GM12801 (cell line): ENCODE data around the gene CDKAL1.

ENCODE experiments used
- TF ChIP-seq, protein P1 (sequence below): IDR thresholded peaks from one replicate; pipeline ENCODE4 v1.5.1; 2011; ENCODE audit warnings: control low read depth; ENCODE audit not compliant: insufficient read length; ENCODE audit errors: extremely low read depth

Gene CDKAL1

DNA sequence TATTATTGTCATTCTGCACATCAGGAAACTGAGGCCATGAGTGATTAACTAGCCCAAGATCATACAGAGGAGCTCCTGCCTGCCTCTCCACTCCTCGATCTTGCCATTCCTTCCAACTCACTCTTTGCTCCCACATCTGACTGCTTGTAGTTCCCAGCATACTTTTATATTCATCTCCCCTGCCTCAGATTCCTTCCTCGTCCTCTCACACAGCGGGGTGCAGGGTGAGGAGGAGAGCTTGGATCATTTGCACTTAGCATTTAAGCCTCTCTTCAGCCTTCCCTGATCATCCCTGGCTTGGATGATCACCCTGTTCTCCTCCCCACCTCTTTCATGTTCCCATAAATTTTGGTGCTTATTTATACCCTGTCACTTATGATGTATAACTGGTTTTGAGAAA is 544.2 kb downstream of the CDKAL1 start:
- TF ChIP-seq, protein P1, sequence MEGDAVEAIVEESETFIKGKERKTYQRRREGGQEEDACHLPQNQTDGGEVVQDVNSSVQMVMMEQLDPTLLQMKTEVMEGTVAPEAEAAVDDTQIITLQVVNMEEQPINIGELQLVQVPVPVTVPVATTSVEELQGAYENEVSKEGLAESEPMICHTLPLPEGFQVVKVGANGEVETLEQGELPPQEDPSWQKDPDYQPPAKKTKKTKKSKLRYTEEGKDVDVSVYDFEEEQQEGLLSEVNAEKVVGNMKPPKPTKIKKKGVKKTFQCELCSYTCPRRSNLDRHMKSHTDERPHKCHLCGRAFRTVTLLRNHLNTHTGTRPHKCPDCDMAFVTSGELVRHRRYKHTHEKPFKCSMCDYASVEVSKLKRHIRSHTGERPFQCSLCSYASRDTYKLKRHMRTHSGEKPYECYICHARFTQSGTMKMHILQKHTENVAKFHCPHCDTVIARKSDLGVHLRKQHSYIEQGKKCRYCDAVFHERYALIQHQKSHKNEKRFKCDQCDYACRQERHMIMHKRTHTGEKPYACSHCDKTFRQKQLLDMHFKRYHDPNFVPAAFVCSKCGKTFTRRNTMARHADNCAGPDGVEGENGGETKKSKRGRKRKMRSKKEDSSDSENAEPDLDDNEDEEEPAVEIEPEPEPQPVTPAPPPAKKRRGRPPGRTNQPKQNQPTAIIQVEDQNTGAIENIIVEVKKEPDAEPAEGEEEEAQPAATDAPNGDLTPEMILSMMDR = no peak

DNA sequence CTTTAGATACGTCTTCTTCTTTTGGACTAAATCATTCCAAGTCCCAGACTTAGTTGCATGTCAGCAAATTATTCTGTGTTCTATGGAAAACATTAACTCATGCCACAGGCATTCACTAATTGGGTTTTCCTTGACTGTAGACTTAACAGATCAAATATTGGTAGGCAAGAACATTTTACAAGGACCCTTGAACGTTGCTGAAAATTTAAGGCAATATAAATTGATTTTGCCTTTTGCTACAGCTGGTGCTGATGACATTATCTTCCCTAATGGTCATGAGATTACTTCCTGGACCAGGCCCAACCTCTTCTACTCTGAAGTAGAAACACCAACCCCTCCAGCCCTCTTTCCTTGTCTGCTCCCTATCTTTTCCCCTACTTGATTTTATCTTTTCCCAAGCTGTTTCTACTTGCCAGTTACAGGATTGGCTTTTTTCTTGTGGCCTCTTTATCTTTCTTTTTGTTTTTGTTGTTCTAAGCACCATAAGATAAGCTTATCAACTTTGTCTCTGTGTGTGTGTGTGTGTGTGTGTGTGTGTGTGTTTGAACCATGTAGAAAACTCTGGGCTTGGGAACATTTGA is 545.3 kb downstream of the CDKAL1 start:
- TF ChIP-seq, protein P1 = no peak

DNA sequence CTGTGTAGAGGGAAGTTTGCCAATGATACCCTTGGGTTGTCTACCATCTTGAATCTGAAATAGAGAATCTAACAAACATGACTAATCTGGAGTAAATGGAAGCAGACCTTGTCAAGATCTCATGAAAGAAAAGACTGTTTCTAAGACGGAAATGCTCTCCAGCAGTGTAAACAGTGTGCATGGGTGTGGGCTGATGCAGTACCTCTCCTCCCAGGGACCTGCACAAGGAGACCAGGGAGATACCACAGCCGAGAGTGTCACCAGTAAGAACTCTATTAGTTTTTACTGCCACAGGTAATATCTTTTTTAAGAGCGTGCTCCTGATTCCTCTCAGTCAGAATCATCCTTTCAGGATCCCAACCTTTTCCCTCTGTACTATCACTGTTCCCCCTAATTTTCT is 546.0 kb downstream of the CDKAL1 start:
- TF ChIP-seq, protein P1 = no peak

DNA sequence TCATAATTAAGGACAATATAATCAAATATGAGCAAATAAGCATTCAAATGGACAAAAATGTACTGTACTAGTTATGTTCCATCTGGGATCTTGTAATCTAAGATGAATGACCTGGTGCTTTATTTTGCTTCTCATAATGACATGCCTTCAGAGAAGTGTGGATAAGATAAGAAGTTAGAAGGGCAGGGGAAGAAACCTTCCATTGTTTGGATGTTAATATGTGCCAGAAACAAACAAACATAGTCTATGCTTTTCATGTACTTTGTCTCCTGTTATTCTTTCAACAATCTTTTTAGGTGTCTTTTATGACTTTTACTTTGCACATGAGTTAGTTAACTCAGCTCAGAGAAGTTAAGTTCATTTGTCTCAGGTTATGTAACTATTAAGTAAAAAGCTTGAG is 547.8 kb downstream of the CDKAL1 start:
- TF ChIP-seq, protein P1 = no peak

DNA sequence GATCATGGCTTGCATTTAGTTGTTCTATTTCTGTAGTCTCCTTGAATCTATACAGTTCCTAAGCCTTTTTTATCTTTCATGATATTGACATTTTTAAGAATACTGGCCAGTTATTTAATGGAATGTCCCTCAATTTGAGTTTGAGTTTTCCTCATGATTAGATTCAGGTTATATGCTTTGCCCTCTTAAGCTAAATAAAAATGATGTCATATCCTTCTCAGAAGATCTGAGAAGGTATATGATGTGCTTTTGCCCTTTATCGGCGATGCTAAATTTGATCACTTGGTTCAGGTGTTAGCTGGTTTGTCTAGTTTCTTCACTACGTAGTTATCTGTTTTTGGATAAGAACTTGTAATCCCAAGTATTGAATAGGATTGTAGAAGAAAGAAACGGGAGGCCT is 549.5 kb downstream of the CDKAL1 start:
- TF ChIP-seq, protein P1 = no peak

DNA sequence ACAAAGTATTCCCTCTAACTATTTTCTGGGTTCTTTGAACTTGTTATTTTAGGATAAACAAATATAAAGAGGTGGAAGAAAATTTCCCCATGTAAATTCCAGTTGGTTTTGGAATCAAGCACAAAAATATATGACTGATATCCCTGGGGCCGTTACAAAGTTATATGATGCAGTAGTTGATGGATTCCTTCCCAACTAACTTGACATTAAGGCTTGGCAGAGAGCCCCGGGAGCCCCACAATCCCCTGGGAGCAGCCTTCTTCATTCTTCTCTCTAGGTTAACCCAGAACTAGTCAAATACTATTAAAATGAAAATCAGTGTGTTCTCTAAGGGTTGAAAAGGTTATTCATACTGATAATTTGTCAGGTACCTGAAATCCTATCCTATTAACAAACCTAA is 550.4 kb downstream of the CDKAL1 start:
- TF ChIP-seq, protein P1 = no peak

DNA sequence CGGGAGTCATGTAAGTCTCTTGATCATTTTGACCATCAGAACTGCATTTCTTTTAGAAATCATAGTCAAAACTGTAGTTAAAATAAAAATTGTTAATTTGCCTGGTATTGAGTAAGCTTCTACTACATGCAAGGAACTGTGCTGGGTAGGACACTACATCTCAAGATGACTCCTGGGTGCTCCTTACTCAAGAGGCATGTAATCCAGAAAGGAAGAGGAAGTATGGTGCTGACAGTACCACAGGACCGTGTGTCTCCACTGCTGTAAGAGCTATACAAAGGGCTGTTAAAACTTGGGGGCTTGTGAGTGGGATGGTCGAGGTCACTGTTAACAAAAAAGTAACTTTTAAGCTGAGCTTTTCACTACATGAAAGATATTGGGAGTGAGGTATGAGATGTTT is 551.0 kb downstream of the CDKAL1 start:
- TF ChIP-seq, protein P1 = no peak
